Stimulated activated CD4-positive, alpha-beta T cell treated with anti-CD3 and anti-CD28 coated beads, Interleukin-15, amount 100 ng/mL, for 48 hours (primary cell): ENCODE results near the gene PTPN14.

Experiments used
- DNase-seq, 2 donors: peaks; one replicate each; pipeline ENCODE4 v3.0.0-alpha.2; 2020; ENCODE audit warnings: low read depth in 2 of 2

The PTPN14 gene

DNA sequence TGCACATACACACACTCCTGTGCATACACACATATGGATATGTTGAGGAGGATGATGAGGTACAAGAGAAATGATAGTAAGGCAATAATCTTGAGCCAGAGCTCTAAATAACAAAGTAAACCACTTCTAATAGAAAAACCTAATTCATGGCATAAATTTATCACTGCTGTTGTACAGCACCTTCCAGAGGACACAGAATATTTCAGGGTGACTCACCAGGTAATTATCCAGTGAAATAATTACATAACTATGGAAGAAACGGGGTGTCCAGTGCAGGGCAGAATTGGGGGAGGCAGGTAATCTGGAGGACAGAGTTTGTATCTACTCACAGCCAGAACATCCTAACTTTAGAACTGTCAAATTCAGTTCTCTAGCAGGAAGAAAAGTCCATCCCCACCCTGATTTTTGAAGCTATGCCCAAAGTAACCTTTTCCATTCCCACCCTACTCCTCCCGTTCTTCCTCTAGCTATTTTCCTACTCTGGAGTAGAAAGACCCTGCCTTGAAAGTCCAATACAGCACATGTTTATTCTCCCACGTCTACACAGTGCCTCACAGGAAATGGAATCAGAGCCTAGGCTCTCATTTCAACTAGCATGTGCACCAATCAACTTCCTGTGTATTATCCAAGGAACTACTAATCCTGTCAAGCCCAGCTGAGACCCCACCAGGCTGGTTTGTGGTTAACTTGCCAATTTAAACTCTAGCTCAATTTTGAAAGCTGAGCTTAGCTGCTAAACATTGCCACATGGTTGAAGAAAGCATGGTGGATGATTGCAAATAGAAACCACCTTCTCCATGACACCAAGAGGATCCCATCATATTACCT, 96.6 kb downstream of the PTPN14 start:
- DNase-seq: no peak

DNA sequence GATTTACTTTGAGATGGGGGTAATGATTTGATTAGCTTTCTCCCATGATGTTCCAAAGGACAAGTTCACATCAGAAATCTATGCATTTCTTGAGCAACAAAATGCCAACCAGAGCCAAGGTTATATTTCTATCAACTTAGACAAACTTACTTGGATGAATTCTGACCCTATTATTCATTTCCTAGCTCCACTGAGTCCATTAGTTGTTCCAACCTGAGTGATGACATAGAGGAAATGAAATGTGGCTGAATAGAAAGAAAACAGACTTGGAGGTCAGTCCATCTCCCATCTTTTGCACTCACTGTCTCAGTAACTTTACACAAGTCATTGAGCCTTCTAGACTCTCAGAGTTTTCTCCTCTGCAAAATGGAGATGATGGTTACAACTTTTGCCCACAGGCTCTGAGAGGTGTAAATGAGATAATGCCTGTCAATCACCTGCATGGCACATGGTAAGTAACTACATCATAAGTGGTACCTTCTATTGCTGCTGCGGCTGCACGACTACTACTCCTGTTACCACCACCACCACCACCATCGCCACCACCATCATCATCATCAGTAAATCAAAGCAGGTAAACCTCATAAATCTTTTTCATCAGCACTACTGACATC, 98.2 kb downstream of the PTPN14 start:
- no peak for DNase-seq

DNA sequence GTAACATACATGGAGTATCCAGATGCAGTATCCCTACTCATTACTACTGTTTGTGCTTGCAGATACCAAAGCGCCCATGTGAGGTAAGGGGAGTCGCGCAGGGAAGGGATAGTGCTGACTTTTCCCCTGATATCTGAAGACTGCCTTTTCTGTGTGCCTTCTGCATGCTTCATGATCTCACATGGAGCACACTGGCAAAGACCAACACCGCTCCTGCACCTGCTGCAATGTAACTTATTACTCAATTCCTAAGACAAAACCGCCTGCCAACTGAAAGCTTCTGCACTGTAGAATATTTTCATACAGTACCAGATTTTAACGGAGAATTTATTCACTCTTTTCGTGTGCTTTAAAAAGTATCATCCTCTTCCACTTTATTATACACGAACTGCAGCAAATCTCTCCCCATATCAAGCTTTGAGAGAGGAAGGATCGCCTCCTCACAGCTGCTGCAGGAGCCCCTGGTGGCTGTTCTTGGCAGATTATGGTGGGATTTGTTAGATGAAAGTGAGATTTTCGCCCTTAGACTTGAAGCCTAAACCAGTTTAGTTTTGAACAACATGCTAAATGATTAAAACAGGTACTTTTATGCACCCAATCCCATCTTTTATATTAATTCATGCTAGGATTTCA, 99.1 kb downstream of the PTPN14 start:
- DNase-seq: no peak

DNA sequence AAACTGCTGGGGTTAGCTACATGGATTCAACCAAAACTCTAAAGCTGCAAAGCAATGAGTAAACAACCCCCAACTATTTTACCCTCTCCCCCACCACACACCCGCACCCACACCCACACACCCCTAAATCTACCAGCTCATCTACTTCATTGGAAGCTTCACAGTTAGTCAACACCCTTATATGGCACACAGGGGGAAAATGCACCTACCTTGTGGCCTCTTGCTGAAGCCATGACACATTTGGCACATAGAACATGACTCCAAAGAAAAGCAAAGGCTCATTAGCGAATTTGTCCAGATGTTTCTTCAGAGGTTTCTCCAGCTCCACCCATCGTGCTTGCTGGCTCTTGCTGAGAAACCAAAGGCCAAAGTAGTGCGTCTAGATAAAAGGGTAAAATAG, 99.8 kb downstream of the PTPN14 start:
- DNase-seq: peak; percentile 26 to 54

DNA sequence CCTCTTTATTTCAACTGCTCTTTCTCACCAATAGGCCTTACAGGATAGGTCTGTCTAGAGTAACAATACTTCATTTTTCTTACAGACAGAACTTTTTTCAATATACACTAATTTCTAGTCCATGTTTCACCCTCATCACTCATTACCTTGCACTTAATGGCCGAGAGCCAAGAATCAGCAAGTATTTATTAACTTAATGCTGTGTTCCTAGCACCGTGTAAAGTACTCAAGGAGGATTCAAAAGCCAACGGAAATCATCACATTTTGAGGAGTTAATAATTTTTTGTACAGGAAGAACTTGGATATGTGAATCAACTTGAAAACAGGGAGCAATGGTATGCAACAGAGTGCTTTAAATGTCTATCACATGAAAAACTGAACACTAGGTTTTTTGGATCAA, 102.0 kb downstream of the PTPN14 start:
- DNase-seq: no peak

DNA sequence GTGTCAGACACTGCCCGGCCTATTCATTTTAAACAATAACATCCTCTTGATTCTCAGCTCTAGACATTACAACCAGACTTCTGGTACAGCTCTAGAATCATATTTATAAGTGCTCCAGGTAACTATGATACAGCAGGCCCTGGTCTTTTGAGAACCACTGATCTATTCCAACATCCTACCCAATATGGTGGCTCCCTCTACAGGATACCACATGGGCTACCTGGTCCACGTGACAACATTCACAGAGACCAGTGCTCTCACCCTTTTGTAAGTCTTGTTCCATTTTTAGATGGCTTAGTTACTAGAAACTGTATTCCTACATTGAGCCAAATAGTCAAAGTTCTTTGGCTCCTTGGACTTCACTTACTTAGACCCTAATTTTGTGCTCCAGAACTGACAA, 102.9 kb downstream of the PTPN14 start:
- DNase-seq: no peak

DNA sequence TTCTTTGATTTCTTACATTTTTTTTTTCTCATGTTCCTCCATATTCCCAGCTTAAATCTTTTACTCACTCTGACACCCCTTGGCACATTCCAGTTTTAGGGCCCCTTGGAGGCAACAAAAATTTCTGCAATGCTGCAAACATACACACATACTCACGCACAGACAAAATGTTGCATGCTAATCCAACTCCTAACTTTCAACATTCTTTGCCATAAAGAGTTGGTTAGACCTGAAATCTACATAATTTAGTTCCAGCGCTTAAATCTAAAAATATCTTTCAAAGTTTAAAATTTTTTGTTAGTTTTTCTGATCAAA, 103.9 kb downstream of the PTPN14 start:
- no peak for DNase-seq

DNA sequence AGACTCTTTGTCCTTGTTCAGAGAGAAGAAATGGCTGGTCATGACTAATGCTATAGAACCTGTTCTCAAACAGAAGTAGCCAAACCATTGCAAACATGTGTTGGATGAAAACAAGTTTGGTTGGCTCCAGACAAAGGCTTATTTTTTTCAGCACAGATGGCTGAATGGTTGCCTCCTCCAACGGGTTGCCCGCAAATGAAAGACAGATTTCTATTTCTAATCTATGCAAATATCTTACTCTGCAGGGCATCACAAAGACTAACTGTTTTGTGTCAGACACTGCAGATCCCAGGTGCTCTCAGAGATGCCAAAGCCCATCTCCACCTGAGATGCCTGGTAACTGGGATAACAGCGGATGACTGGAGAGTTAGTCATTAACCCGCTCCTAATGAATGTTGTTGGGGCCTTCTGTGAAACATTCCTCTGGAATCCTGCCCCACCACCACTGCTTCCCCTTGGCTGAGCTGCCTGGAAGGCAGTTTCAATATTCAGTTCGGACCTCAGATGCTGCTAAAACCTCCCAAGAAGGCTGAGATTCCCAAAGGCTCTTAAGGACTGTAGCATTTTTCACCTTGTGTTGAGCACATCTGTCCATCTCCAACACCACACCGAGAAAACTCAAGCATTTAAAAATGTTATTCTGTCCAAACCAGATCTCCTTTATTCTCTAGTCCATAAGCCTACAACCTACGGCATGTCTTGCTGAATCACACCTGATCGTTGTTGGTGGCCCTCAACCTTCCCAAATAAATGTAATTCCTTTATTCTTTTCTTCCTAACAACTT, 104.4 kb downstream of the PTPN14 start:
- DNase-seq: no peak

DNA sequence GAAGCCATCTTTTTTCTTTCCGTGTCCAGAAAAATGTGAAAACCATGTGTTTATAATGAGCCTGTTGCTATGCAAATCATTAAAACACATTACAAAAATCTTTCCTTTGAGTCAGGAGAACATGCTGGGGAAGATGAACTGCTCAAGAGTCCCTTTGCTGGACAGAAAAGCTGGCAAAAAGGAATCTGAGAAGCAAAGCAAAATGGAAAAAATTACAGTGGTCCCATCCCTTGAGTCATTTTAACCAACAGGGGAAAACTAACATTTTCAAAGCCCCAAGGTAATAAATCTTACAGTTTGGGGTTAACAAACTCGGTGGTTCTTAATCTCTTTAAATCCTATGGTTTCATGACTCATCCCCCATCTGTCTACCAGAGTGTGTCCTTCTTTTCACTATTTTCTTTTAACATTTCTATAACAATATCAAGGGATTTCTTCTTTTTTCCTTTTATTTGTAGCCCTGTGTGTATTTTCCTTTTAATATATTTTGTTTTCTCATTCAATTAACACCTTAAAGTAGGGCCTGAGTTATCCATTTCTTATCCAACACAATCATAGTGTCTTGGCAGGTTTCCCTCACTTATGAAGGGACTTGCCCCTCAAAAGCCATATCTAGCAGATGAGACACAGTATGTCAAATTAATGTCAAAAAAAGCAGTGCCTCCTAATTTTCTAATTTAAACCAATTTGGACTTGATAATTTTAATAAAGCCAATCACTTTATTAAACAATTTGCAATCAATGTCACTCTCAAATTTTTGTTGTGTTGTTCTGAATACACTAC, 105.4 kb downstream of the PTPN14 start:
- no peak for DNase-seq

DNA sequence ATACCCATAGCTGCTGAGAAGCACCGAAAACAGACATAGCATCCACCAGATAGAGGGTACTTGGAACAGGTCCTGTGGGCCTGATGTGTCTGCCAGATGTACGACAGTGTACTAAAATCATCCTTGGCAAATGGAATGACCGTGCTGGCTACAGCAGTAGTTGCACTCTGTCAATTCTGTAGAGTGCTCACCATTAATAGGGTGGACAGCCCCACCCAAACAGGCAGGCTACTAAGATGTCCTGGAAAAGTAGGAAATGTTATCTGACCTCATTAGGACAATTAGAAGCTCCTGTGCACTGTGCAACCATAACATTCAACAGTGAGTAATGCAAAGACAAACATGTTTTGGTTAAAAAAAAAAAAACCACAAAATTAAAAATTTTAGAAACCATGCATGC, 106.2 kb downstream of the PTPN14 start:
- no peak for DNase-seq

DNA sequence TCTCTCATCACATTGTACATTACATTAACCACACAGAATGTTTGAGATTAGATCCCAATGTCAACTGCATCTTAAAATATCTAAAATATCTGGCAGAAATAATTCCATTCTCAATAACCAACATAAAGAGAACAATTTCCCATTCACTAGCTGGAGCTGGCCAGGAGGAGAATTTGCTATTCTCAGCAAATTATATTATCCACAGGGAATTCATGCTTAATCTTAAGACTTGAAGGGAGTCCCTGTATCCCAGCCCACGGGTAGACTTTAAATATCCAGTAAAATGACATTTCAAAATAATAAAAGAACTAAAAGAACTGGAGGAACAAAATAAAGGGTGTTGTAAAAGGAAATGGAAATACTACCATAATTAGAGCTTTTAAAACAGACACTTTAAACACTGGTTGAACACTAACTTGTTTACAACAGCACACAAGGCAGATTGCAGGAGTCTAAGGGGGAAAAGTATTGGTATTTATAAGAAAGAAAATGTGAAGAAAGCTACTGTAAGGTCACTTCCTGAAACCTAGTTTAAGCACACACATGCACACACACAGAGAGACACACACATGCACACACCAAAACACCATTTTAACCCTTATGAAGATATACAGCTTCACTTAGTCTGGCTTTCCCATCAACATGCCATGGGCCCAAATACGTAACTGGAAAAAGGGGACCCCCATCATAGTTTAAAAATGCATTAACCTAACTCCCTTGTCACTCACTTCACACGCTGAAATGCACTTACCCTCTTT, 107.0 kb downstream of the PTPN14 start:
- DNase-seq: no peak

DNA sequence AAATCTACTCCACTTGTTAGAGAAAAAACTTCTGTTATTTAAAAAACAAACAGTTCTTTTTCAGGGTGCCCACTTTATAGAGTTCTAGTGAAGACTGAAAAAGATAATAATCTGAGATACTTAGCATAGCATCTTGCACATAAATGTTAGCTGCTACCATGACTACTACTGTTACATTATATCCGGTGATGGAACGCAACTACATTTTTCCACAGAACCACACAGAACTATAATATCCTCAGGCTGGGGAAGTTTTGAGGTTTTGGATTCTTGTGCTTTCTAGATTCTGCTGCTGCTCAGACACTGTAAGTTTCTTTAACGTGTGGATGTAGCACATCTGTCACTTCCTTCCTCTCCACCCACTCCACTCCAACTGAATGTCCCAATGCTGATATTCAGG, 110.3 kb downstream of the PTPN14 start:
- no peak for DNase-seq

DNA sequence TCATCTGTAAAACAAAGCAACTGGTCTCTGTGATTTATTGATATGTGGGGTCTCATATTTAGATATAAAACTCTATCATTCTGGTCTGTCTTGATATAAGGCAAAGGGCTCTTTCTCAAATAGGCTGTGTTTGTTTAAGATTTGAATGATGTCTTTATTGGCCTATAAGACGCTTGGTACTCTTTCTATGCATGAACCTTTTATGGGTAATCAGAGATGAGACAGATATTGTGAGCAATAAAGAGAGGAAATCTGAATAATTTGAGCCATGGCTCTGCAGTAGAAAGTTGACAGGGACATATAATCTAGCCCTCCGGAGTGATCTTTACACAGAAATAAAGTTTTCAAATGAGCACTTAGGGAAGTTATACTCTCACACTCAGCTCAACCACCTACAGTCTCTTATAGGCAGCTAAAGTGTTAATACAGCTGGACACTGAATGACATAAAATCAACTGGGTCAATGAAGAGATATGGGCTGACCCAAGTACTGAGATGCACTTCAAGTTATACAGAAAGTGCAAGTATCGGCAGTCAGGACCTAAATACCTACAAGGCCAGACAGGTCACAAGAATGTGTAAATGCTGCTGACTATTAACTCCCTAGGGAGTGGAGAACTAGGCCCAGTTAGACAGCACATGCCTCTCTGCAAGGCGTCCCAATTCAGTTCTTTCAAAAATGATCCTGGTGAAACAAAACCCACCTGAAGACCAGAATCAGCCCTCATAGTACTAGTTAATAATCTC, 111.0 kb downstream of the PTPN14 start:
- no peak for DNase-seq

DNA sequence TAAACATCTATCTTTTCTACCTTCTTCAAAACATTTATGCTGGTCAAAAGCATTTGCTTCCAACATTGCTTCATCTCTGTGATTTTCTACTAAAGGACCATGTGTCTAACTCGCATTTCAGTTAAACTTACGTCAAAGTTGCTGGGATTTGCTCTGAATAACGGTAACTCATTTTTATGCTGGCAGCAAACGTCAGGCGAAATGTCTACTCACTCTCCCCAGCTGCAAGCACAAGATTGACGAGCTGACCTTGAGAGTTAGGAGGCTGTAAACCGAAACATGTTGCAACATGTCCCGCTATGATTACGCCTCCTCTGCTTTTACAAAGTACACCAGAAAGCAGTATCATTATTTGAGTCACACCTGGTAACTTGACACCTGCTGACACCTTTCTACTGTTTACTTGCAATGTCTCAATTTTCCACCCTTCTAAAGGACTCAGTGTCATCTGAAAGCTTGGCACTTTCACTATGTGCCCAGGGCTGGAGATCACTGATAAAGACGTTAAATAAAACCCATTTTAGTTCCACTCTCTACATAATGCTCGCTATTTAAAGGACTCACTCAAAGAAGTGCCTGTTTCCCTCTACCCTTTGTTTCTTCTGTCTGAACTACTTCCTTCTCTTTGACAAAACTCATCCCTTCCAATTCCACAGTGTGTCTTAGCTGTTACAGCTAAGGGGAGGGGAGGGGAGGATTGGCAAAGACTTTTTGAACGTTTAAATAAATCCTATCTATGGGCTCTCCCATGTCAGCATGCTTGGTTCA, 111.9 kb downstream of the PTPN14 start:
- DNase-seq: peak; percentile 48 to 57

DNA sequence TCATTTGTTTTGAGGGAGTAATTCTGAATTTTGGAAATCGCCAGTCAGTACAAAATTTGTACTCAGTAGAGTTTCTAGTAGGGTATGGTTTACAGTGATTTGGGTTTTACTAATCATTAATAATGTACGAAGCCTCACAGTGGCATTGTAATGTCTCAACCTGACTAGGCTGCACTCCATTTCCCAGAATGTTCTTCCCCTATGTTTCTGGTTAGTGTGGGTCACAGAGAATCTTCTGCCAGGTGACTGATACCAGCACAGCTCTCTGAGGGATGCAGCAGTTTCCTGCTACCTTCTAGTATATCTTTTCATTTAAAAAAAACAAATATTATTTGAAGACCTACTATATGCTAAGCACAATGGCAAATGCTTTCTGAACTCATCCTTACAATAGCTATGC, 112.9 kb downstream of the PTPN14 start:
- DNase-seq: no peak

DNA sequence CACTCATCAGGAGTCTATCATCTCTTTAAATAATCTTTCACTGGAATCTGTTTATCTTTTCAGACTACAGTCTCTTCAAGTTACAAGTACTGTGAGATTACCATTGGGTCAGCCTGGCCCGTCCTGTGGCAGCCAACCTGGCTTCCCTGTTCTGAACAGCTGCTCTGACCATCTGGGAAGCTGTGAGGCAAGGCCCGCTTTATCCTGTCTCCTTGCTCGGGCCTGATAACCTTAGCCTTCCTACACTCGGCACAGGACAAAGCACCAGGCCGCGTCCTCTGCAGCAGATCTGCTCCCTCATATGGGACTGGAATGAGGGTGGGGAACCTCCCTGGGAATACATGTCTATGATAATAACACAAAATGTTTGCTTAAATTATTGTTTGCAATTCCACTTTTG, 113.3 kb downstream of the PTPN14 start:
- no peak for DNase-seq

DNA sequence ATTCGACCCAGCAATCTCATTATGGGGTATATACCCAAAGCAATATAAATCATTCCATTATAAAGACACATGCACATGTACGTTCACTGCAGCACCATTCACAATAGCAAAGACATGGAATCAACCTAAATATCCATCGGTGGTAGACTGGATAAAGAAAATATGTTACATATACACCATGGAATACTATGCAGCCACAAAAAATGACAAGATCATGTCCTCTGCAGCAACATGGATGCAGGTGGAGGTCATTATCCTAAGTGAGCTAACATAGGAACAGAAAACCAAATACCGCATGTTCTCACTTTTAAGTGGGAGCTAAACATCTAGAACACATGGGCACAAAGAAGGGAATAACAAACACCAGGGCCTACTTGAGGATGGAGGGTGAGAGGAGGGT, 115.5 kb downstream of the PTPN14 start:
- DNase-seq: no peak

DNA sequence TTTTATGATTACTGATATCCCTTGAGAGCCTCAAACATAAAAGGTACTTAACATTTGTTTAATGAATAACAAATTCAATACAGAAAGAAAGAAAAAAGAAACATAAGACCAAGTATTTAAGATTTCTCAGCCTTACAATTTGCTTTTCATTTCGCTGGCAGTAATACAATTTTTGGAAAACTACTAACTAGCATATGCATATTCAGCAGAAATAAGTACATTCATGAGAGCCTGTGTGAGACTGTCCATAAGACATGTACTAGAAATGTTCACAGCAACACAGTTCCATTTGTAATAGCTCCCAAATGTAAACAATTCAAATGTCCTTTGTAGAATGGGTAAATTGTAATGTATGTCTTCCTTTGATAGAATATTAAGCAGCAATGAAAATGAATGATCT, 119.2 kb downstream of the PTPN14 start:
- no peak for DNase-seq

DNA sequence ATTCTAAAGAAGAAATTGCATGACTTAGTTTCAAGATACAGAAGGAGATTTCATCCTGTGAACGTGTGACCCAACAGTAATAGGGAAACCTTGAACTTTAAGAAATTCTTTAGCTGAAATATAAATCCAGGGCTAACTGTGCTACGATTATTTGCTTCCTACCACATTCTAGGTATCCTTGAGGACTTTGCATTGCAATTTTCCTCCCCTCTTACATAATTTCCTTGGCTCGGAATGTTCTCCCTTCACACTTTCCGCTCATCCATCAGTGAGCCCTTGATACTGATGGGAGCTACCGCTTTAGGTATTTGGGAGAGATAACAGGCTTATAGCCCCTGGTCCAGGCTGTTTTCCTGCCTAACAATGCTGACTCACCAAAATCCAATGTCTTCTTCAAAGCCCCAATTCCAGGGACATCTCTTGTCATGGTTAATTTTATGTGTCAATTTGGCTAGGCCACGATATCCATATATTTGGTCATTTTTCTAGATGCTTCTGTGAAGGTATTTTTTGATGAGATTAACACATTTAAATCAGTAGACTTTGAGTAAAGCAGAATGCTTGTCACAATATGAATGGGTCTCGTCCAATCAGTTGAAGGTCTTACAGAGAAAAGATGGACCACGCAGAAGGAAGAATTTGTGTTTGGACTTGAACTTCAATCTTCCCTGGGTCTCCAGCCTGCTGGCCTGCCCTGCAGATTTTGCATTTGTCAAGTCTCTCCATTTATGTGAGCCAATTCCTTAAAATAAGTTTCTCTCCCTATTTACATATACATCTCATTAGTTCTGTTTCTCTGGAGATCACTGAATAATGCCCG, 121.2 kb downstream of the PTPN14 start:
- DNase-seq: no peak
